Measurements from ENCODE around the gene ALDH2. TPM values are rescaled to one million over a fixed set of nuclear protein-coding genes. Genes with fewer than 3 reads are reported as not detected.
"Not testable (repeated sequence)": the region's sequence is repeated elsewhere in the genome, so short reads cannot be mapped to it uniquely, and the experiment has no call there.

Gene ALDH2
- total RNA-seq, 1 donor from 2014 or later: 436 TPM

- DNase-seq (ENCODE audit: low spot score): no peak
Observed at GRCh38 chr12:111758120-111758561, 8.6 kb upstream of the ALDH2 start.

GRCh38 chr12:111759271-111759670 is 7.5 kb upstream of the ALDH2 start:
- DNase-seq (ENCODE audit: low spot score): no peak

- no peak for DNase-seq (ENCODE audit: low spot score)
Observed at GRCh38 chr12:111759991-111760390, 6.7 kb upstream of the ALDH2 start.

GRCh38 chr12:111761099-111761498 is 5.6 kb upstream of the ALDH2 start:
- DNase-seq (ENCODE audit: low spot score): no peak

- DNase-seq (ENCODE audit: low spot score): no peak
Observed at GRCh38 chr12:111761706-111762105, 5.0 kb upstream of the ALDH2 start.

GRCh38 chr12:111763552-111763951 is 3.2 kb upstream of the ALDH2 start:
- DNase-seq (ENCODE audit: low spot score): not testable (repeated sequence)

- no peak for DNase-seq (ENCODE audit: low spot score)
Observed at GRCh38 chr12:111764120-111764821, 2.5 kb upstream of the ALDH2 start.

GRCh38 chr12:111767362-111768158 is 827 bp downstream of the ALDH2 start:
- DNase-seq (ENCODE audit: low spot score): no peak

- DNase-seq (ENCODE audit: low spot score): no peak
Observed at GRCh38 chr12:111768159-111768895, 1.6 kb downstream of the ALDH2 start.

- DNase-seq (ENCODE audit: low spot score): no peak
Observed at GRCh38 chr12:111769599-111769998, 2.9 kb downstream of the ALDH2 start.

GRCh38 chr12:111773801-111774551 is 7.2 kb downstream of the ALDH2 start:
- DNase-seq (ENCODE audit: low spot score): no peak

- DNase-seq (ENCODE audit: low spot score): no peak
Observed at GRCh38 chr12:111775205-111776193, 8.8 kb downstream of the ALDH2 start.

- no peak for DNase-seq (ENCODE audit: low spot score)
Observed at GRCh38 chr12:111776836-111777344, 10.2 kb downstream of the ALDH2 start.

GRCh38 chr12:111777345-111778045 is 10.8 kb downstream of the ALDH2 start:
- no peak for DNase-seq (ENCODE audit: low spot score)

GRCh38 chr12:111780166-111780565 is 13.4 kb downstream of the ALDH2 start:
- DNase-seq (ENCODE audit: low spot score): no peak

GRCh38 chr12:111780615-111781014 is 13.9 kb downstream of the ALDH2 start:
- no peak for DNase-seq (ENCODE audit: low spot score)

GRCh38 chr12:111781085-111781658 is 14.4 kb downstream of the ALDH2 start:
- DNase-seq (ENCODE audit: low spot score): no peak

- no peak for DNase-seq (ENCODE audit: low spot score)
Observed at GRCh38 chr12:111783046-111783445, 16.3 kb downstream of the ALDH2 start.

- DNase-seq (ENCODE audit: low spot score): no peak
Observed at GRCh38 chr12:111784953-111785352, 18.2 kb downstream of the ALDH2 start.
